Central memory CD8-positive, alpha-beta T cell (primary cell): Measurements from ENCODE around the gene NUDT2.
"Not testable (repeated sequence)": the region's sequence is repeated elsewhere in the genome, so short reads cannot be mapped to it uniquely, and the experiment has no call there.

Source experiments
- ATAC-seq: fragments of 150-1000 bp; cut with Tn5 transposase; replicated peaks from 2 replicates; pipeline ENCODE4 v1.10.0; 2022; ENCODE audit warnings: mild to moderate bottlenecking, moderate FRiP score, moderate number of reproducible peaks; ENCODE audit not compliant: poor library complexity, severe bottlenecking; ENCODE audit errors: extremely low read depth
- DNase-seq, 2 donors: peaks; one replicate each; pipeline ENCODE4 v3.0.0; 2021; ENCODE audit warnings: low spot score in 2 of 2
- H3K27ac Mint-ChIP-seq: one replicate; pipeline ENCODE4 v1.8.0; 2022; ENCODE audit warnings: low read depth, mild to moderate bottlenecking, moderate library complexity, mixed read lengths
- H3K27me3 Mint-ChIP-seq: one replicate; pipeline ENCODE4 v1.8.0; 2022; ENCODE audit warnings: mixed read lengths
- H3K36me3 Mint-ChIP-seq: one replicate; pipeline ENCODE4 v1.8.0; 2022; ENCODE audit warnings: mild to moderate bottlenecking, moderate library complexity, mixed read lengths; ENCODE audit not compliant: insufficient read depth
- H3K4me1 Mint-ChIP-seq: one replicate; pipeline ENCODE4 v1.8.0; 2022; ENCODE audit warnings: mixed read lengths
- H3K4me3 Mint-ChIP-seq: one replicate; pipeline ENCODE4 v1.8.0; 2022; ENCODE audit warnings: mild to moderate bottlenecking, moderate library complexity, mixed read lengths
- H3K9me3 Mint-ChIP-seq: one replicate; pipeline ENCODE4 v1.8.0; 2022; ENCODE audit warnings: mixed read lengths

Gene NUDT2

GRCh38 chr9:34367751-34368410 is 38.5 kb downstream of the NUDT2 start:
- not testable (repeated sequence) for H3K27me3 Mint-ChIP-seq, ATAC-seq, H3K9me3 Mint-ChIP-seq, H3K36me3 Mint-ChIP-seq, H3K4me3 Mint-ChIP-seq, H3K4me1 Mint-ChIP-seq, H3K27ac Mint-ChIP-seq
- DNase-seq, result peak in 1 of 2 donors; percentile 2

GRCh38 chr9:34368796-34369195 is 39.4 kb downstream of the NUDT2 start:
- H3K4me1 Mint-ChIP-seq, H3K36me3 Mint-ChIP-seq, H3K4me3 Mint-ChIP-seq, ATAC-seq, H3K27me3 Mint-ChIP-seq, H3K9me3 Mint-ChIP-seq, H3K27ac Mint-ChIP-seq, DNase-seq: not testable (repeated sequence)

GRCh38 chr9:34369636-34370035 is 40.3 kb downstream of the NUDT2 start:
- ATAC-seq (no peak), DNase-seq (no peak)
- no peaks in the 10 kb centered on the region for H3K9me3 Mint-ChIP-seq
- no peak overlapping the region for H3K4me3 Mint-ChIP-seq
- no peak overlapping the region for H3K27ac Mint-ChIP-seq
- no peaks in the 10 kb centered on the region for H3K27me3 Mint-ChIP-seq
- H3K4me1 Mint-ChIP-seq, result no peaks in the 10 kb centered on the region
- H3K36me3 Mint-ChIP-seq, result no peaks in the 10 kb centered on the region

GRCh38 chr9:34370335-34370969 is 41.1 kb downstream of the NUDT2 start:
- peak overlapping the region; percentile 31 for H3K4me3 Mint-ChIP-seq

GRCh38 chr9:34370970-34371880 is 41.9 kb downstream of the NUDT2 start:
- ATAC-seq, result no peak
- Mint-ChIP-seq H3K27me3 (no peaks in the 10 kb centered on the region), H3K9me3 (no peaks in the 10 kb centered on the region), H3K36me3 (no peaks in the 10 kb centered on the region), H3K4me3 (peak overlapping the region; percentile 31), H3K27ac (no peak overlapping the region), H3K4me1 (peaks cover 11% of the 10 kb centered on the region)
- DNase-seq, result no peak

More at GRCh38 chr9:34370335-34370969, 41.1 kb downstream of the NUDT2 start:
- Mint-ChIP-seq H3K4me1 (peaks cover 3% of the 10 kb centered on the region), H3K27me3 (no peaks in the 10 kb centered on the region), H3K27ac (no peak overlapping the region), H3K36me3 (no peaks in the 10 kb centered on the region), H3K9me3 (no peaks in the 10 kb centered on the region)
- DNase-seq (no peak), ATAC-seq (no peak)

- Mint-ChIP-seq H3K4me1 (peaks cover 15% of the 10 kb centered on the region), H3K27ac (no peak overlapping the region), H3K9me3 (no peaks in the 10 kb centered on the region), H3K4me3 (no peak overlapping the region), H3K36me3 (peaks cover under 1% of the 10 kb centered on the region), H3K27me3 (no peaks in the 10 kb centered on the region)
- DNase-seq (no peak), ATAC-seq (no peak)
Measured at GRCh38 chr9:34371886-34372466, 42.6 kb downstream of the NUDT2 start.

- DNase-seq, result no peak
- Mint-ChIP-seq H3K4me1 (peaks cover 19% of the 10 kb centered on the region), H3K27me3 (no peaks in the 10 kb centered on the region), H3K4me3 (no peak overlapping the region), H3K27ac (no peak overlapping the region), H3K36me3 (peaks cover 5% of the 10 kb centered on the region), H3K9me3 (no peaks in the 10 kb centered on the region)
- ATAC-seq, result no peak
Measured at GRCh38 chr9:34372467-34373011, 43.2 kb downstream of the NUDT2 start.

- H3K9me3 Mint-ChIP-seq, result no peaks in the 10 kb centered on the region
- H3K36me3 Mint-ChIP-seq, result peaks cover 5% of the 10 kb centered on the region
- no peak overlapping the region for H3K27ac Mint-ChIP-seq
- DNase-seq (no peak), ATAC-seq (no peak)
- no peak overlapping the region for H3K4me3 Mint-ChIP-seq
- H3K27me3 Mint-ChIP-seq, result no peaks in the 10 kb centered on the region
- peaks cover 25% of the 10 kb centered on the region for H3K4me1 Mint-ChIP-seq
Measured at GRCh38 chr9:34373749-34374148, 44.4 kb downstream of the NUDT2 start.

GRCh38 chr9:34374339-34374738 is 45.0 kb downstream of the NUDT2 start:
- H3K4me3 Mint-ChIP-seq, result no peak overlapping the region
- no peak overlapping the region for H3K27ac Mint-ChIP-seq
- peaks cover 5% of the 10 kb centered on the region for H3K36me3 Mint-ChIP-seq
- H3K4me1 Mint-ChIP-seq, result peaks cover 29% of the 10 kb centered on the region
- H3K9me3 Mint-ChIP-seq, result no peaks in the 10 kb centered on the region
- no peaks in the 10 kb centered on the region for H3K27me3 Mint-ChIP-seq
- no peak for ATAC-seq
- no peak for DNase-seq

- no peaks in the 10 kb centered on the region for H3K9me3 Mint-ChIP-seq
- no peak for DNase-seq
- H3K36me3 Mint-ChIP-seq, result peaks cover 5% of the 10 kb centered on the region
- peak overlapping the region; percentile 70 for H3K27ac Mint-ChIP-seq
- H3K27me3 Mint-ChIP-seq, result no peaks in the 10 kb centered on the region
- ATAC-seq, result no peak
- peak overlapping the region; percentile 87 for H3K4me3 Mint-ChIP-seq
- H3K4me1 Mint-ChIP-seq, result peaks cover 35% of the 10 kb centered on the region
Measured at GRCh38 chr9:34374905-34375552, 45.7 kb downstream of the NUDT2 start.

GRCh38 chr9:34375901-34376595 is 46.7 kb downstream of the NUDT2 start:
- Mint-ChIP-seq H3K27me3 (no peaks in the 10 kb centered on the region), H3K4me3 (peak overlapping the region; percentile 87), H3K9me3 (no peaks in the 10 kb centered on the region), H3K36me3 (peaks cover 5% of the 10 kb centered on the region), H3K27ac (peak overlapping the region; percentile 70), H3K4me1 (peaks cover 42% of the 10 kb centered on the region)
- peak; percentile 45 for ATAC-seq
- peak; percentile 37 to 47 for DNase-seq
